Measurements from ENCODE around the gene FAM168B.

DNA sequence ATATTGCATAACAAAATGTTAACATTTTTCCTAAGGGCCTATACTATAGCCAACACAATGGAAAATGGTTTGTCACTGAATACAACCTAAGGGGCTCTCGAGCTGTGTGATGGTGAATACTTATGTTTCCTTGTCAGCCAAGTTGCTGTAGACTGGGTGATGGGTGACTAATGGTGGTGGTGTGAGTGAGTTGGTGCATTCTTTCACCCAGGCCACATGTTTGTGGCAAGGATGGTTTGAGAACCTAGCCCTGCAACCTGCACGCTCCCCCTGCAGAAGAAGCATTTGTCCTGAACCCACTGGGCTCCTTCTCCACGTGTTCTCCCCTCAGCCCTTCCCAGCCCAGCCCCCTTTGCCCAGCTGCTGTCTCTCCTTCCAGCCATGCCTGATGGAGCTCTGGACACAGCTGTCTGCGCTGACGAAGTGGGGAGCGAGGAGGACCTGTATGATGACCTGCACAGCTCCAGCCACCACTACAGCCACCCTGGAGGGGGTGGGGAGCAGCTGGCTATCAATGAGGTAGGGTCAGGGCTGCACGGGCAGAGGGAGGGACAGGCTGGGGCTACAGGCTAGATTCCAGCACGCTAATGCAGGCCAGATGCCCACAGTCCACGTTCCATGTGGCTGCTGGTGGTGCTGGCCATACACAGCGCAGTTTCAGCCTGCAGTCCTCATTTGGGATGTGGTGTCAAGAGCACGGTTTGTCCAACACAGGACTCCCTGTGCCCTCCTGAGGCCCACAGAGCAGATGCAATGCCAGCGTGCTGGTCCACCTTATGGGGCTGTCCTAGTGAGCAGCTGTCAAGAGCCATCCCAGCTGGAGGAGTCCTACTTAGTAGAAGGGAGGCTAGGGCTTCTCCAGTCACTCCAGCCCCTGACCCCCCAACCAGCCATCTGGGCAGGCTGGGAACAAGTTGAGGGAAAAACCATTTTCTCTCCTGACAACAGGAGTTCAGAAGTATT, 65.4 kb downstream of the FAM168B start:
- TF ChIP-seq, protein P1, sequence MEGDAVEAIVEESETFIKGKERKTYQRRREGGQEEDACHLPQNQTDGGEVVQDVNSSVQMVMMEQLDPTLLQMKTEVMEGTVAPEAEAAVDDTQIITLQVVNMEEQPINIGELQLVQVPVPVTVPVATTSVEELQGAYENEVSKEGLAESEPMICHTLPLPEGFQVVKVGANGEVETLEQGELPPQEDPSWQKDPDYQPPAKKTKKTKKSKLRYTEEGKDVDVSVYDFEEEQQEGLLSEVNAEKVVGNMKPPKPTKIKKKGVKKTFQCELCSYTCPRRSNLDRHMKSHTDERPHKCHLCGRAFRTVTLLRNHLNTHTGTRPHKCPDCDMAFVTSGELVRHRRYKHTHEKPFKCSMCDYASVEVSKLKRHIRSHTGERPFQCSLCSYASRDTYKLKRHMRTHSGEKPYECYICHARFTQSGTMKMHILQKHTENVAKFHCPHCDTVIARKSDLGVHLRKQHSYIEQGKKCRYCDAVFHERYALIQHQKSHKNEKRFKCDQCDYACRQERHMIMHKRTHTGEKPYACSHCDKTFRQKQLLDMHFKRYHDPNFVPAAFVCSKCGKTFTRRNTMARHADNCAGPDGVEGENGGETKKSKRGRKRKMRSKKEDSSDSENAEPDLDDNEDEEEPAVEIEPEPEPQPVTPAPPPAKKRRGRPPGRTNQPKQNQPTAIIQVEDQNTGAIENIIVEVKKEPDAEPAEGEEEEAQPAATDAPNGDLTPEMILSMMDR (IDR thresholded peaks at IDR 0.05; ENCODE audit: low read length): no peak
- TF ChIP-seq EZH2 (optimal IDR thresholded peaks at IDR 0.05; ENCODE audit: low read depth, low read length): no peak

Measured in MM.1S (cell line).